Suprapubic skin (tissue), 3 donors: ENCODE results near the gene FGF7.

Experiments used
- POLR2A ChIP-seq, 2 donors: fragments of 450-650 bp; IDR thresholded peaks; one replicate each; pipeline ENCODE4 v1.6.1; 2017; ENCODE audit warnings: antibody characterized with exemption in 2 of 2, mild to moderate bottlenecking in 2 of 2, moderate library complexity in 2 of 2
- TF ChIP-seq, protein P1 (sequence below), 2 donors: fragments of 200-600 bp in 1 of 2; fragments of 450-650 bp in 1 of 2; sonication (generic) in 1 of 2; IDR thresholded peaks; one replicate each; pipeline ENCODE4 v1.5.1; 2016 to 2019; ENCODE audit warnings: antibody characterized with exemption in 2 of 2, mild to moderate bottlenecking in 1 of 2, moderate library complexity in 1 of 2

DNA sequence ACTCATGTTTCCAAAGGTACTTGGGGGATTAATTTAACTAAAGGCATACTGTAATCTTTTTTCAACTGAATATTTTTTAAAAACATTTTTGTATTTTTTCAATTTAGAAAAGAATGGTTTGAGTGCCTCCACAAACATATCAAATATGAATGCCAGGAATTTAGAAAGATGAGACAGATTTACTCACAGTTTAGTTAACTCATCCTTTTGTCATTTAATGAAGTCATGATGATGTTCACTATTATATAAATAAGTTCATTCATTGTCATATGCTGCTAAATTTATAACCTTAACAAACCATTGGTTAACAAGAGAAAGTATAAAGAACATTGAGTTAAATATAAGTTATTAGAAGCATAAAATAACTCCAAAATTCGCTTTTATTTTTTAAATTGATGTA lies 50.0 kb downstream of the FGF7 start:
- TF ChIP-seq, protein P1, sequence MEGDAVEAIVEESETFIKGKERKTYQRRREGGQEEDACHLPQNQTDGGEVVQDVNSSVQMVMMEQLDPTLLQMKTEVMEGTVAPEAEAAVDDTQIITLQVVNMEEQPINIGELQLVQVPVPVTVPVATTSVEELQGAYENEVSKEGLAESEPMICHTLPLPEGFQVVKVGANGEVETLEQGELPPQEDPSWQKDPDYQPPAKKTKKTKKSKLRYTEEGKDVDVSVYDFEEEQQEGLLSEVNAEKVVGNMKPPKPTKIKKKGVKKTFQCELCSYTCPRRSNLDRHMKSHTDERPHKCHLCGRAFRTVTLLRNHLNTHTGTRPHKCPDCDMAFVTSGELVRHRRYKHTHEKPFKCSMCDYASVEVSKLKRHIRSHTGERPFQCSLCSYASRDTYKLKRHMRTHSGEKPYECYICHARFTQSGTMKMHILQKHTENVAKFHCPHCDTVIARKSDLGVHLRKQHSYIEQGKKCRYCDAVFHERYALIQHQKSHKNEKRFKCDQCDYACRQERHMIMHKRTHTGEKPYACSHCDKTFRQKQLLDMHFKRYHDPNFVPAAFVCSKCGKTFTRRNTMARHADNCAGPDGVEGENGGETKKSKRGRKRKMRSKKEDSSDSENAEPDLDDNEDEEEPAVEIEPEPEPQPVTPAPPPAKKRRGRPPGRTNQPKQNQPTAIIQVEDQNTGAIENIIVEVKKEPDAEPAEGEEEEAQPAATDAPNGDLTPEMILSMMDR (IDR thresholded peaks at IDR 0.05): no peak
- TF ChIP-seq POLR2A (IDR thresholded peaks at IDR 0.05): no peak
